K562 (cell line): Measurements from ENCODE around the gene ITGAL. TPM values are rescaled to one million over a fixed set of nuclear protein-coding genes. Genes with fewer than 3 reads are reported as not detected.

Experiments
- CBX1 ChIP-seq: sonication (generic); IDR thresholded peaks from 2 replicates; pipeline ENCODE4 v1.6.1; 2016; ENCODE audit warnings: antibody characterized with exemption, low read depth, mild to moderate bottlenecking
- E2F3 ChIP-seq: fragments of 250-450 bp; sonication (Bioruptor Pico); IDR thresholded peaks from 2 replicates; pipeline ENCODE4 v1.4.0; 2020; ENCODE audit warnings: mild to moderate bottlenecking
- KLF1 ChIP-seq: fragments of 450-650 bp; IDR thresholded peaks from 2 replicates; pipeline ENCODE4 v1.6.1; 2016; ENCODE audit warnings: missing genetic modification characterization, missing compliant biosample characterization
- MNT ChIP-seq, 2 experiments: fragments of 450-650 bp; conservative IDR thresholded peaks; 2 replicates each; pipeline ENCODE4 v1.6.1; 2017; ENCODE audit warnings: mild to moderate bottlenecking in 2 of 2, moderate library complexity in 2 of 2
- MTF1 ChIP-seq: fragments of 250-450 bp; sonication (Bioruptor Pico); IDR thresholded peaks from 2 replicates; pipeline ENCODE4 v1.9.0; 2021; ENCODE audit warnings: moderate library complexity, mild to moderate bottlenecking, inconsistent platforms, borderline replicate concordance
- NFATC3 ChIP-seq: fragments of 450-650 bp; IDR thresholded peaks from 2 replicates; pipeline ENCODE4 v1.6.1; 2017; ENCODE audit warnings: mild to moderate bottlenecking
- ZBTB11 ChIP-seq, 3 experiments: fragments of 200-800 bp in 1 of 3; fragments of 250-450 bp in 1 of 3; fragments of 450-650 bp in 1 of 3; sonication (Bioruptor Pico) in 1 of 3; sonication (Bioruptor generic) in 1 of 3; formaldehyde crosslinking in 1 of 3; IDR thresholded peaks; 2 replicates each; pipeline versions ENCODE4 v1.6.1 to v1.8.0; 2016 to 2022; ENCODE audit warnings: mild to moderate bottlenecking in 2 of 3, missing genetic modification characterization in 2 of 3, missing compliant biosample characterization in 1 of 3, moderate library complexity in 1 of 3
- ZKSCAN1 ChIP-seq: fragments of 150-350 bp; IDR thresholded peaks from 2 replicates; pipeline ENCODE4 v1.6.1; 2016; ENCODE audit warnings: low read depth, low read length
- ZNF175 ChIP-seq: fragments of 200-800 bp; sonication (Bioruptor generic); IDR thresholded peaks from 2 replicates; pipeline ENCODE4 v1.6.1; 2016; ENCODE audit warnings: low read depth, mild to moderate bottlenecking, missing genetic modification characterization, missing compliant biosample characterization
- ZNF318 ChIP-seq, 2 experiments: fragments of 450-650 bp; IDR thresholded peaks; 2 replicates each; pipeline ENCODE4 v1.6.1; 2016; ENCODE audit warnings: mild to moderate bottlenecking in 2 of 2, borderline replicate concordance in 1 of 2, low read depth in 1 of 2, moderate library complexity in 1 of 2
- ZNF408 ChIP-seq: fragments of 250-450 bp; sonication (Bioruptor Pico); IDR thresholded peaks from 2 replicates; pipeline ENCODE4 v1.4.0; 2020; ENCODE audit warnings: low read depth, mild to moderate bottlenecking, moderate library complexity
- ZNF707 ChIP-seq: fragments of 250-450 bp; sonication (Bioruptor Pico); conservative IDR thresholded peaks from 2 replicates; pipeline ENCODE4 v1.8.0; 2022; ENCODE audit warnings: inconsistent platforms, mild to moderate bottlenecking, moderate library complexity
- polyA plus RNA-seq, 8 experiments: library from polyadenylated mRNA; depleted of rRNA in 4 of 8; stranded (reverse) in 5 of 8; unstranded in 3 of 8; fragments of >200 nt; fragmentation: Nextera tagmentation in 2 of 8; fragmentation: Illumina TruSeq in 1 of 8; extraction: Ambion mirVana in 2 of 8; extraction: Trizol in 1 of 8; gene quantifications; 2 replicates each; pipeline versions ENCODE4 v1.2.1 to v1.2.3, GENCODE V29; 2011 to 2014; ENCODE audit warnings: inconsistent platforms in 1 of 8, missing spikeins in 1 of 8
- total RNA-seq, 7 experiments: library from RNA; depleted of rRNA in 6 of 7; stranded (reverse); fragments of >200 nt in 6 of 7; fragmentation: Illumina TruSeq in 2 of 7; extraction: Trizol in 2 of 7; gene quantifications; 2 replicates each; pipeline versions ENCODE4 v1.2.1 to v1.2.3, GENCODE V29; 2011 to 2021; ENCODE audit warnings: low replicate concordance in 1 of 7

ITGAL gene
- total and polyA plus RNA-seq, 9 of the 15 experiments (the other 6 are each of a cell fraction or from before 2014, with no cell fraction given): 0.01 to 0.53 TPM; not detected in 7

GRCh38 chr16:30445408-30446202 is 26.9 kb upstream of the ITGAL start, which contains the start of gene SEPHS2 (continued):
- 0 out of 4 replicates have a peak, but pooled peaks of 1 of the 2 experiments have one; percentile 60 for TF ChIP-seq ZNF318 (IDR thresholded peaks at IDR 0.05; ENCODE audit: borderline replicate concordance in 1 of 2, low read depth in 1 of 2)
- no peak for TF ChIP-seq MTF1
- peak in 1 of 3 experiments; percentile 67; a peak in 2 of 6 replicates for TF ChIP-seq ZBTB11 (CRISPR knock-in tag; IDR thresholded peaks at IDR 0.05)
- TF ChIP-seq ZKSCAN1: no peak
- no peak for TF ChIP-seq ZNF408
- peak; percentile 78 for TF ChIP-seq CBX1
- peak; percentile 96 for TF ChIP-seq ZNF175 (CRISPR knock-in tag)
- no peak for TF ChIP-seq ZNF707
- no peak for TF ChIP-seq KLF1 (tag)
- 0 out of 2 replicates have a peak, but pooled peaks have one; percentile 68 for TF ChIP-seq NFATC3
- TF ChIP-seq E2F3: peak; percentile 30; the same call in 1 of the 2 replicates
- peak; percentile 75 to 87 for TF ChIP-seq MNT (conservative IDR thresholded peaks at IDR 0.05)
